ENCODE data around the gene GAK.

DNA sequence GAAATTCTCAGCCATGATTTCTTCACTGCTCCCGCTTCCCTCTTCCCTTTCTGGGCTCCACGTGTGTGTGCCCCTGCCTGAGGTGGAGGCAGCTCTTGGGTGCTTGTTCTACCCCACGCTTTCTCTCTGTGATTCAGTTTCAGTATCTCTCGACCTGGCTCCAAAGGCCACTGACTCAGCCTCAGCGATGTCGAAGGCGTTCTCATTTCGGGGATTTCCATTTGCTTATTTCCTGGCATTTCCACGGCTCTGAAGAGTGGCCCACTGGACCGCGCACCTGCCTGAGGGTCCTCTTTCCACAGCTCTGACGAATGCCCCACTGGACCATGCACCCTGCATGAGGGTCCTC lies 52.4 kb downstream of the GAK start:
- TF ChIP-seq, protein P1, sequence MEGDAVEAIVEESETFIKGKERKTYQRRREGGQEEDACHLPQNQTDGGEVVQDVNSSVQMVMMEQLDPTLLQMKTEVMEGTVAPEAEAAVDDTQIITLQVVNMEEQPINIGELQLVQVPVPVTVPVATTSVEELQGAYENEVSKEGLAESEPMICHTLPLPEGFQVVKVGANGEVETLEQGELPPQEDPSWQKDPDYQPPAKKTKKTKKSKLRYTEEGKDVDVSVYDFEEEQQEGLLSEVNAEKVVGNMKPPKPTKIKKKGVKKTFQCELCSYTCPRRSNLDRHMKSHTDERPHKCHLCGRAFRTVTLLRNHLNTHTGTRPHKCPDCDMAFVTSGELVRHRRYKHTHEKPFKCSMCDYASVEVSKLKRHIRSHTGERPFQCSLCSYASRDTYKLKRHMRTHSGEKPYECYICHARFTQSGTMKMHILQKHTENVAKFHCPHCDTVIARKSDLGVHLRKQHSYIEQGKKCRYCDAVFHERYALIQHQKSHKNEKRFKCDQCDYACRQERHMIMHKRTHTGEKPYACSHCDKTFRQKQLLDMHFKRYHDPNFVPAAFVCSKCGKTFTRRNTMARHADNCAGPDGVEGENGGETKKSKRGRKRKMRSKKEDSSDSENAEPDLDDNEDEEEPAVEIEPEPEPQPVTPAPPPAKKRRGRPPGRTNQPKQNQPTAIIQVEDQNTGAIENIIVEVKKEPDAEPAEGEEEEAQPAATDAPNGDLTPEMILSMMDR (IDR thresholded peaks at IDR 0.05), result no peak
- TF ChIP-seq POLR2A (IDR thresholded peaks at IDR 0.05), result no peak
